ENCODE data around the gene PHAF1.

DNA sequence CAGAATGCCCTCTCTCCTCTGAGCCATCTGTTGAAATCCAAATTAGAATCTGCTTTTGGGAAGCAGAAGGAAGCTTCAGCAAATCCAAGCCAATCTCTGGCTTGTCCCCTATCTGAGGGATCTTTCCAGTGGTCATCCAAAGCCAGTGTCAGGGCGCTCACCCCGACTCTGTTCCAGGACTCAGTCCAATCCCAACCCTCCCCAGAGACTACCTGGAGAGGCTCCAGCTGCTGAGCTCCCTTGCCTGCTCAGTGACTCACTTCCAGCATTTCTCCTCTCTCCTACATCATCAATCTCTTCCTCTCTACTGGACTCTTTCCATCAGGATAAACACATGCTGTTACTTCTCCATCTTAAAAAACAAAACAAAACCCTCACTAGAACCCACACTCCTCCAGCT is 71.6 kb downstream of the PHAF1 start:
- TF ChIP-seq, protein P1, sequence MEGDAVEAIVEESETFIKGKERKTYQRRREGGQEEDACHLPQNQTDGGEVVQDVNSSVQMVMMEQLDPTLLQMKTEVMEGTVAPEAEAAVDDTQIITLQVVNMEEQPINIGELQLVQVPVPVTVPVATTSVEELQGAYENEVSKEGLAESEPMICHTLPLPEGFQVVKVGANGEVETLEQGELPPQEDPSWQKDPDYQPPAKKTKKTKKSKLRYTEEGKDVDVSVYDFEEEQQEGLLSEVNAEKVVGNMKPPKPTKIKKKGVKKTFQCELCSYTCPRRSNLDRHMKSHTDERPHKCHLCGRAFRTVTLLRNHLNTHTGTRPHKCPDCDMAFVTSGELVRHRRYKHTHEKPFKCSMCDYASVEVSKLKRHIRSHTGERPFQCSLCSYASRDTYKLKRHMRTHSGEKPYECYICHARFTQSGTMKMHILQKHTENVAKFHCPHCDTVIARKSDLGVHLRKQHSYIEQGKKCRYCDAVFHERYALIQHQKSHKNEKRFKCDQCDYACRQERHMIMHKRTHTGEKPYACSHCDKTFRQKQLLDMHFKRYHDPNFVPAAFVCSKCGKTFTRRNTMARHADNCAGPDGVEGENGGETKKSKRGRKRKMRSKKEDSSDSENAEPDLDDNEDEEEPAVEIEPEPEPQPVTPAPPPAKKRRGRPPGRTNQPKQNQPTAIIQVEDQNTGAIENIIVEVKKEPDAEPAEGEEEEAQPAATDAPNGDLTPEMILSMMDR (IDR thresholded peaks at IDR 0.05): no peak
- no peak for TF ChIP-seq POLR2A (IDR thresholded peaks at IDR 0.05)

Measured in esophagus squamous epithelium (tissue), 4 donors.